Measurements from ENCODE around the gene MILR1. TPM values are rescaled to one million over a fixed set of nuclear protein-coding genes. Genes with fewer than 3 reads are reported as not detected.
A peak's percentile ranks its signal among the peaks of the same experiment; 100 is the strongest.
"Not testable (repeated sequence)": the region's sequence is repeated elsewhere in the genome, so short reads cannot be mapped to it uniquely, and the experiment has no call there.

Gene MILR1
- total RNA-seq, 1 experiment from 2014 or later = 52.6 TPM

DNA sequence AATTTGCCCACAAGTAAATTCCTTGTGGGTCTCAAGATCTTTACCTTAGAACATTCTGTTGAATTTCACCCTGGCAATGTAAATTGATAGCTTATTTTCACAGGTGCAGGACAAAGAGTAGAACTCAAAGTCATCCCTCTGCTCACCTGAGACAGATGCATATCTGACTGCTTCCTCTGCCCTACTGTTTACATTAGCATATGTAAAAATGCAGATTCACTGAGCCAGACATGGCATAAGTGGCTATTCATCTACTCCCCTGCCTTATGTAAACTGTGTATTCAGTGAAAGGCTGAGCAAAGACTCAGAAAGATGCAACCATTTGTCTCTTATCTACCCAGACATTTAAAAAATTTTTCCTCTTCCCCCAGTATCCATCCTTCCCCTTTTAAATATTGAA is 22.3 kb upstream of the MILR1 start:
- DNase-seq (ENCODE audit: low read depth) = no peak

DNA sequence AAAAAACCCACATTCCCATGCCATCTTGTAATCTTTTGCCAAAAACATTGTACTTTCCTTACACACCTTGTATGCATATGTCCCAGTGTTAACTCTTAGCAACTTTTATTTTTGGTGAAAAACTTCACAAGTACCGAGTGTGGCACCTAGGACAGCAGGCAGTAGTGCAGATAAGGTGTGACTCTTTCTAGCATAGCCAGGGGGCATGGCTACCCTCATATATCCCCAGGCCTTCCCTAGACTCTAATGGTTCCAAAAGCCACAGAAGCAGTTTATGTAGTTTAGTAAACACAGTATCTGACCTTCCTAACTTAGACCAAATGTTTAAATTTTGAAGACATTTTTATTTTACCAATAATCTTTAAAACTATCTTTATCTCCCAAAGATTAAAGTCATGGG is 20.5 kb upstream of the MILR1 start:
- DNase-seq (ENCODE audit: low read depth) = no peak

DNA sequence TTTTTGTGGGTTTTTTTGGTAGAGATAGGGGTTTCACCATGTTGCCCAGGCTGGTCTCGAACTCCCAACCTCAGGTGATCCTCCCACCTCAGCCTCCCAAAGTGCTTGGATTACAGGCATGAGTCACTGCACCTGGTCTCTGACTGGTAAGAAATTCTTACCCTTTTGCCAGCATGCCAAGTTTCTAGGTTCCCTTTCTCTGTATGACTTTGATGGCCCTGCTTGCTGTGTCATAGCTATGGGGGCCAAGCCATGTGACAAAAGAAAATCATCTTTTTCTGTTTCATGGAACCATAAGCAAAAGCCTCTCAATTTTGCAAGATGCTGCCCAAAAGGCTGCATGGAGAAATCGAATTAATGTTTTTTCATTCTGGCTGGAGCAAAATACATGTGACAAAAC is 18.9 kb upstream of the MILR1 start:
- not testable (repeated sequence) for DNase-seq (ENCODE audit: low read depth)

DNA sequence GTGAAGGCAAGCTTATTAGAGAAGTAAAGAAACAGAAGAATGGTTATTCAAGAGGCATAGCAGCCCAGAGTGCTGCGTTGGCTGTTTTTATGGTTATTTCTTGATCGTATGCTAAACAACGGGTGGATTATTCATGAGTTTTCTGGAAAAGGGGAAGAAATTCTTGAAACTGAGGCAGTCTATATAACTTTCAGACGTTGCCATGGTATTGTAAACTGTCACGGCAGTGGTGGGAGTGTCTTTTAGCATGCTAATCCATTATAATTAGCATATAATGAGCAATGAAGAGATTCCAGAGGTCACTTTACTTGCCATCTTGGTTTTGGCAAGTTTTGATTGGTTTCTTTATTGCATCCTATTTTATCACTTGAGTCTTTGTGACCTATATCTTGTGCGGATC is 17.4 kb upstream of the MILR1 start:
- DNase-seq (ENCODE audit: low read depth) = no peak

DNA sequence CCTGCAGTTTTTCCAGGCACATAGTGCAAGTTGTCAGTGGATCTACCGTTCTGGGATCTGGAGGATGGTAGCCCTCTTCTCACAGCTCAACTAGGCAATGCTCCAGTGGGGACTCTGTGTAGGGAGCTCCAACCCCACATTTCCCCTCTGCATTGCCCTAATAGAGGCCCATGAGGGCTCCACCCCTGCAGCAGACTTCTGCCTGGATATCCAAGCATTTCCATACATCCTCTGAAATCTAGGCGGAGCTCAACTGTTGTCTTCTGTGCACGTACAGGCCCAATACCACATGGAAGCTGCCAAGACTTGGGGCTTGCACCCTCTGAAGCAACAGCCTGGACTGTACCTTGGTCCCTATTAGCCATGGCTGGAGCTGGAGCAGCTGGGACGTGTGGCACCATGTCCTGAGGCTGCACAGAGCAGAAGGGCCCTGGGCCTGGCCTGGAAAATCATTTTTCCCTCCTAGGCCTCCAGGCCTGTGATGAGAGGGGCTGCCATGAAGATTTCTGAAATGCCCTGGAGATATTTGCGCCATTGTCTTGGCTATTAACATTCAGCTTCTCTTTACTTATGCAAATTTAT is 10.9 kb upstream of the MILR1 start:
- no peak for DNase-seq (ENCODE audit: low read depth)

DNA sequence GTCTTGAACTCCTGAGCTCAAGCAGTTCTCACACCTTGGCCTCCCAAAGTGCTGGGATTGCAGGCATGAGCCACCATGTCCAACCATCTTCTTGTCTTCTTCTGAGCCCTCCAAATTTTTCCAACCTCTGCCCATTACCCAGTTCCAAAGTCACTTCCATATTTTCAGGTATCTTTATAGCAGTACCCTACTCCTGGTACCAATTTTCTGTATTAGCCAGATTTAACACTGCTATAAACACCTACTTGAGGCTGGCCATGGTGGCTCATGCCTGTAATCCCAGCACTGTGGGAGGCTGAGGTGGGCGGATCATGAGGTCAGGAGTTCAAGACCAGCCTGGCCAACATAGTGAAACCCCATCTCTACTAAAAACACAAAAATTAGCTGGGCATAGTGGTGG is 9.4 kb upstream of the MILR1 start:
- not testable (repeated sequence) for DNase-seq (ENCODE audit: low read depth)

DNA sequence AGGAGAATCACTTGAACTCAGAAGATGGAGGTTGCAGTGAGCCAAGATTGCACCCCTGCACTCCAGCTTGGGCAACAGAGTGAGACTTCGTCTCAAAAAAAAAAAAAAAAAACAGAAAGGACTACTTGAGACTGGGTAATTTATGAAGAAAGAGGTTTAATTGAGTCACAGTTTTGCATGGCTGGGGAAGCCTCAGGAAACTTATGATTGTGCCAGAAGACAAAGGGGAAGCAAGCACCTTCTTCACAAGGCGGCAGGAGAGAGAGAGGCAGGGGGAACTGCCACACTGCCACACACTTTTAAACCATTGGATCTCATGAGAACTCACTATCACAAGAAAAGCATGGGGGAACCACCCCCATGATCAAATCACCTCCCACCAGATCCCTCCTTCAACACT is 9.0 kb upstream of the MILR1 start:
- no peak for DNase-seq (ENCODE audit: low read depth)

DNA sequence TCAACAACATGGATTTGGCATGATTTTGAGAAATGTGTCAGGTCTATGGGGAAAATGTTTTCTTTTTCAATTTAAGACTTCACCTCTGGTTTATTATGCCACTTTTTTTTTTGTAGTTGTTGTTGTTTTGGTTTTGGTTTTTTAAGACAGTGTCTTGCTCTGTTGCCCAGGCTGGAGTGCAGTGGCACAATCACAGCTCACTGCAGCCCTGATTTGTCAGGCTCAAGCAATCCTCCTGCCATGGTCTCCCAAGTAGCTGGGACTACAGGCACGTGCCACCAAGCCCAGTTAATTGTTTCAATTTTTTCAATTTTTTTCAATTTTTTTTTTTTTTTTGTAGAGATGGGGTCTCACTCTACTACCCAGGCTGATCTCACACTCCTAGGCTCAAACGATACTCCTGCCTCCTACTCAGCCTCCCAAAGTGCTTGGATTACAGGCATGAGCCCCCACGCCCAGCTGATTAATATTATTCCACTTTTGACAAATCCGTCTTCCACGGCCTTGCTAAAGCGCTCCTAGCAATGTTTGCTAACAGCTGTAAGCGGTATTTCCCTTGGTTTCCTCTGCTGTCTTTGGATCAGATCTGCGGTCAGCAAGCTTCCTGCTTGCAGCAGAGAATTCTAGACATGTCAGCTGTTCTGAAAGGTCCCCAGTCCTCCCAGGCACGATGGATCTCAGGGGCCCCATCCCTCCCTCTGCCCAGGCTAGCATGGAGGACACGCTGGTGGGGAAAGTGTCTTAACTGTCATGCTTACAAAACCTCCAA is 7.0 kb upstream of the MILR1 start:
- DNase-seq (ENCODE audit: low read depth) = peak; percentile 97

DNA sequence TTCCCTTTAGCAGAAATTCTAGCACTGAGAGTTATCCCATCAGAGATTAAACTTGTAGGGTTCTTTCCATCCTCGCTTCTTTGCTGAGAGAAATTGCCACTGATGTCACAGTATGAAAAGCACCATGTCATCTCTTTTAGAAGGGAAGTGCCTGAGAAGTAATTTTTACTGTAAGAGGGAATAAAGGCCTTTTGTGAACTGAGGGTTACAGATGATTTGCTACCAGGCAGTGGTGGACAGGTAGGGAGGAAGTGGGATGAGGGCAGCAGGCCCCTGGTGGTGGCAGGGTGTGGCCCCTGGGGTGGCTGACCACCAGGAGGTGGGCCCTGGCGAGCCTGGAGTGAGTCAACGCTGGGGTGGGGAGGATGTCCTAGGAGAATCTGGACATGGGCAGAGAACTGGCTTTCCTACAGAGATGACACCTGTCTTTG is 6.4 kb upstream of the MILR1 start:
- peak; percentile 74 for DNase-seq (ENCODE audit: low read depth)

DNA sequence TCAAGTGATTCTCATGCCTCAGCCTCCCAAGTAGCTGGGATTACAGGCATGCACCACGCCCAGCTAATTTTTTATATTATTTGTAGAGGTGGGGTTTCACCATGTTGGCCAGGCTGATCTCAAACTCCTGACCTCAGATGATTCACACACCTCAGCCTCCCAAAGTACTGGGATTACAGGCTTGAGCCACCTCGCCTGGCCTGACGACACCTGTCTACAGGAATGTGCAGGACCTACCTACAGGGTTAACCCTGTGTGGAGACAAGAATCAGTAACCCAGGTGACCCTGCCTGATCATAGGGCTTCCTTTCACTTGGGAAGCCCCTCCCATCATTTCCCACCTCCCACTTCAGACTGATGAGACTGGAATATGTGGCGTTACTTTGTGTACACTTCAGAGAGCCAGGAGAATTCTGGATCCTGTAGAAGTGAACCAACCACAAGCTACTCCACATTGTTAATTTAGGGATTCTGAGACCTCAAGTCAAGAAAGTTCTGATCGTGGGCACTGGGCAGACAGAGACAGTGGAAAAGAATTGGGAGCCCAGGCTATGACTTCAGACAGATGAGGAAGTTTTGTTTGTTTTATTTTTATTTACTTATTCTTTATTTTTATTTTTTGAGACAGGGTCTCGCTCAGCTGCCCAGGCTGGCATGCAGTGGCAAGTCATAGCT is 5.7 kb upstream of the MILR1 start:
- DNase-seq (ENCODE audit: low read depth) = peak; percentile 37

DNA sequence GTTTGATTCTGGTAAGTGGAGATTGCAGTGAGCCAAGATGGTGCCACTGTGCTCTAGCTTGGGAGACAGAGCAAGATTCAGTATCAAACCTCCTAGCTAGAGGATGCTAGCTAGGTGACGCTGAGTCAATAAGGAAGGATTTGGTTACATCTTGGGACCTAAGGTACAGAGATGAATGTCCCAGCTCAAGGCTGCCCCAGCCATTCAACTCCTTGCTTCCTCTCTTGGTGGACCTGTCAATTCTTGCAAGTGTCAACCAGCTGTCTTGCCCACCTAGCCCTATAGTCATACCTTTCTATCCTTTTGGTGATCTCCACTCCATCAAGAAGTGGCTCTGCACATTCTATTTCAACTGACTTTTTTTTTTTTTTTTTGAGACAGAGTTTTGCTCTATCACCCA is 1.4 kb upstream of the MILR1 start:
- DNase-seq (ENCODE audit: low read depth) = no peak

DNA sequence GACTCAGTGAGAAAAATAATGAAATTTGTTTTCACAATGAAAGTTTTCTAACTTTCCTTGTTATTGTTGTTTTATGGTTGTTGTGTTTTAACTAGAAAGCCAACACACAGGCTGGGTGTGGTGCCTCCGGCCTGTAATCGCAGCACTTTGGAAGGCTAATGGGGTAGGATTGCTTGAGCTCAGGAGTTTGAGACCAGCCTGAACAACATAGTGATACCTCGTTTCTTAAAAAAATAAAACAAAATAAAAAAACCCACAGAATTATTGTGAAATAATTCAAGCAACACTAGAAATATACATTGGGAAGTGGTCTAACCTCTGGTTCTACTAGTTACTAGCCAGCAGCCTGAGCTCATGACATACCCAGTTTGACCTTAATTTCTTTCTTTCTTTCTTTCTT is 630 bp downstream of the MILR1 start:
- DNase-seq (ENCODE audit: low read depth) = peak; percentile 29

DNA sequence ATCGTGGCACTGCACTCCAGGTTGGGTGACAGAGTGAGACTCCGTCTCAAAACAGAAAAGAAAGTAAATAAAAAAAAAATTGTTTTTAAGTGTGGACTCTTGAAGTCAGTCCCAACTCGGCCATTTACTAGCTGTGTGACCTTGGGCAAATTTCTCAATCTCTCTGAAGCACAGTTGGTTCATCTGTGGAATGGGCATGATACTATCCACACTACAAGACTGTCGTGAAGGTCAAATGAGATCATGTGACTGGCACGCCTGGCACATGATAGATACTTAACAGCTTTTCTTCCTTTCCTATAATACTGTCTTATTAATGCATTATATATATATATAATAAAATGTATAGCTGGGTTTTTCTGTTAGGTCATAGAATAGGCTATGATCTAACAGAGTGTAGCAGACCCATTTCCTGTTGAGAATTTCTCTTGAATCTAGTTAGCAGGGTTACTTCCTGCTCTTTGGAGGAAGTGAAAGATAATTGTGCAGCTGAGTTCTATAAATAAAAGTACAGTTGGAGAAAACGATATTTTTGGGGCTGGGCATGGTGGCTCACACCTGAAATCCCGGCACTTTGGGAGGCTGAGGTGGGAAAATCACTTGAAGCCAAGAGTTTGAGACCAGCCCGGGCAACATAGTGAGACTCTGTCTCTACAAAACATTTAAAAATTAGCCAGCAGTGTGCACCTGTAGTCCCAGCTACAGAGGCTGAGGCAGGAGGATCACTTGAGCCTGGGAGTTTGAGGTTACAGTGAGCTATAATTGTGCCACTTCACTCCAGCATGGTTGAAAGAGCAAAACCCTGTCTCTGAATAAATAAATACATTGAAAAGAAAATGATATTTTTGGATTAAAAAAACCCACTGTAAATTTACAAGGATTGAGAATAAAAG is 7.3 kb downstream of the MILR1 start:
- no peak for DNase-seq (ENCODE audit: low read depth)

DNA sequence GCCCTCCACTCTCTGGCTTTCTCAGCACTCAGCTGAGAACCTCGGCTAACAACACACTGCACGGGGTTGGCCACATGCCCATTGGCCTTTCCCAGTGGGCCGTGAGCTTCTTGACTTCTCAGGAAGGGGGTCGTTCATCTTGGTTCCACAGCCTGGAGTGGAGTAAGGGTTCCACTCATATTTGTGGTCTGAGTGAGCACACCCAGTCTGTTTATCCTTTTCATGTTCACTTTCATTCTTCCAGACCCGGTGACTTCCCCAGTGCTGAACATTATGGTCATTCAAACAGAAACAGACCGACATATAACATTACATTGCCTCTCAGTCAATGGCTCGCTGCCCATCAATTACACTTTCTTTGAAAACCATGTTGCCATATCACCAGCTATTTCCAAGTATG is 8.2 kb downstream of the MILR1 start:
- peak; percentile 37 for DNase-seq (ENCODE audit: low read depth)

DNA sequence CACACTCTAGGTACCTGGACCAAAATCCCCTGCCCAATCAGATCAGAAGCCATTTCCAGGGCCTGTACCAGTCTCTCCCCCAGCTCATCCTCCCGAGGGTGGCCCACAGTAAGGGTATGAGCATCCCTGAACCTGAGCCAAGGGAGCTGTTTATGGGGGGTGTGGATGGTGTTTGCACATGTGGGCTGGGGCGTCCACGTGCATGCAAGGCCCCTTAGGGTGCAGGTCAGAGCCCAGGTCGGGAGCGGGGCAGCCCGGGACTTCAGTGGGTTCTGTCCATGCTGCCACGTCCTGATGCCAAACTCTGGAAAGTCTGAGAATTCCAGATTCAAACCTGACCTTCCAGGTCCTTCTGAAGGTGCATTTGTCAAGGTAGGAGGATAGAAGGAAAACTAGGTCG is 9.8 kb downstream of the MILR1 start:
- no peak for DNase-seq (ENCODE audit: low read depth)

DNA sequence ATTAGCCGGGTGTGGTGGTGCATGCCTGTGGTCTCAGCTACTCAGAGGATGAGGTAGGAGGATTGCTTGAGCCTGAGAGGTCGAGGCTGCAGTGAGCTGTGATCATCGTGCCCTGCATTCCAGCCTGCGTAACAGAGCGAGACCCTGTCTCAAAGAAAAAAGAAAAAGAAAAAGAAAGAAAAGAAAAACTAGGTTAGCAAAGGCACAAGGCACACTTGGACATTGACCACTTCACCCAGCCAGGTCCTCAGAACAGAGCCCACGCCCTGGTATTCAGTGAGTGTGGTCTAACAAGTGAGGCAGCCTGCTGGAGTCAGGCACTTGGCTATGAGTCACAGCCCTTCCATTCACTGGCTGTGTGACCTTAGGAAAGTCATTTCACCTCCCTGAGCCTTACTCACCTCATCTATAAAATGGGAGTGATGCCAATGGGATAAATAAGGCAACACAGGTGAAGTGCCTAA is 10.4 kb downstream of the MILR1 start:
- peak; percentile 63 for DNase-seq (ENCODE audit: low read depth)

DNA sequence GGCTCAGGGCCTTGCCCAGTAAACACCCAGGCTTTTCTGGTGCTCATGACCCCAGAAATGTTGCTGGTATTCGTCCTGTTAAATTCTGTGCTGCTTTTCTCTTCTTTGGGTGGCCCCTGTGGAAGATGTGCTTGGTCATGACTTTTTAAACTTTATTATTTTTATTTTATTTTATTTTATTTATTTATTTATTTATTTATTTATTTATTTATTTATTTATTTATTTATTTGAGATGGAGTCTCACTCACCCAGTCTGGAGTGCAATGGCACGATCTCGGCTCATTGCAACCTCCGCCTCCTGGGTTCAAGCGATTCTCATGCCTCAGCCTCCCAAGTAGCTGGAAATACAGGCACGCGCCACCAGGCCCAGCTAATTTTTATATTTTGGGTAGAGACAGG is 10.9 kb downstream of the MILR1 start:
- DNase-seq (ENCODE audit: low read depth) = not testable (repeated sequence)

DNA sequence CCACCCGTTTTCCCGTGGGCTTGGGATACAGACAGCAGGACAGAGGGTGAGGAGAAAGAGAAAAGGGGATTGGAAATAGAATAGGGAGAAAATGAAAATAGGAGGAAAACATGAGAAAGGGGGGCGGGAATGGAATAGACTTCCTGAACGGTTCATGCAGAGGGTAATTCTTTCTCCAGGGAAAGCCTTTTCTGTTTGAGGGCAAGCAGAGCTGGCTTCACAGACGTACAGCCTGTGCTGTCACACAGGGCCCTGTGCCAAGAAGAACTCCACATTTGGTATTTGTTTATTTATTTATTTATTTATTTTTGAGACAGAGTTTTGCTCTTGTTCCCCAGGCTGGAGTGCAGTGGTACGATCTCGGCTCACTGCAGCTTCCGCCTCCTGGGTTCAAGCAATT is 12.0 kb downstream of the MILR1 start:
- DNase-seq (ENCODE audit: low read depth) = no peak

DNA sequence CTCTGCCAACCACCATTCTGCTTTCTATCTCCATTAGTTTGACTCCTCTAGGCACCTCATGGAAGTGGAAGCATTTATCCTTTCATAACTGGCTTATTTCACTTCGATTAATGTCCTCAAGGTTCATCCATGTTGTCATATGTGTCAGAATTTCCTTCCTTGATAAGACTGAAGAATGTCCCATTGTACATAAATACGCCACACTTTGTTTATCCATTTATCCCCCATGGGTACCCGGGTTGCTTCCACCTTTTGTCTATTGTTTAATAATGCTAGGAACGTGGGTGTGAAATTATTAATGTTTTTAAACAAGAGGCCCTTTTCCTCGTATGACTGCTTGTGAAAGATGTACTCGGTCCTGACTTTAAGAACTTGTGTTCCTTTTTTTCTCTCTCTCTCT is 12.9 kb downstream of the MILR1 start:
- no peak for DNase-seq (ENCODE audit: low read depth)

DNA sequence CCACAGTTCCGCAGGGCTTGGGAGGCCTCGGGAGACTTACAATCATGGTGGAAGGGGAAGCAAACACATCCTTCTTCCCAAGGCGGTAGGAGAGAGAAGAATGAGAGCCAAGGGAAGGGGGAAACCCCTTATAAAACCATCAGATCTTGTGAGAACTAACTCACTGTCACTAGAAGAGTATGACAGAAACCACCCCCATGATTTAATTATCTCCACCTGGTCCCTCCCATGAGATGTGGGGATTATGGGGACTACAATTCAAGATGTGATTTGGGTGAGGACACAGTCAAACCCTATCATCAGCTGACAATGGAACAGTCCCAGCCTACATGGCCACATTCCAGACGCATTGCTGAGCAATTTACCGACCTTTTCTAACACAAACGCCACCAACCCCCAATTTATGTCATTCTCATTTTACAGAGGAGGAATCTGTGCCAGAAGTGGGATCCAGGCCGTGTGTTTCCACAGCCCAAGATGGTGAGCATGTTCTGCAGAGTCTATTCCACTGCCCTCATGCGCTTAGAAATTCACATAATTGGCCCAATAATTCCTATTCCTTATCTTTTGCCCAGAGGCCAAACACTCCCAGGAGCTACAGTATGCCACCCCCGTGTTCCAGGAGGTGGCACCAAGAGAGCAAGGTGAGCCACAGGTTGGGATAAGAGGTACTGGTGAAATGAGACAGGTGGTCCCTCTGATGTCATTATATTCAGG is 17.3 kb downstream of the MILR1 start:
- no peak for DNase-seq (ENCODE audit: low read depth)

DNA sequence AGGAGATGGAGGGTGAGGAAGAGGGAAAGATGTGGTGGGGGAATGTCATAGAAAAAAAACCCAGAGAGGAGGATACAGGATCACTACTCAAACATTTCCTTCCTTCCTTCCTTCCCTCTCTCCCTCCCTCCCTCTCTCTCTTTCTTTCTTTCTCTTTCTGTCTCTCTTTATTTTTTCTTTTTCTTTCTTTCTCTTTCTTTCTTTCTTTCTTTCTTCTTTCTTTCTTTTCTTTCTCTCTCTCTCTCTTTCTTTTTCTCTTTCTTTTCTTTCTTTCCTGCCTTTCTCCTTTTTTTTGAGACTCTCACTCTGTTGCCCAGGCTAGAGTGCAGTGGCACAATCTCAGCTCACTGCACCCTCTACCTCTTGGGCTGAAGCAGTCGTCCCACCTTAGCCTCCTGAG is 17.9 kb downstream of the MILR1 start:
- DNase-seq (ENCODE audit: low read depth) = not testable (repeated sequence)

All from LHCN-M2 (cell line).